ENCODE results near the gene MYO1E.
"Not testable (repeated sequence)": the region's sequence is repeated elsewhere in the genome, so short reads cannot be mapped to it uniquely, and the experiment has no call there.

The MYO1E gene

DNA sequence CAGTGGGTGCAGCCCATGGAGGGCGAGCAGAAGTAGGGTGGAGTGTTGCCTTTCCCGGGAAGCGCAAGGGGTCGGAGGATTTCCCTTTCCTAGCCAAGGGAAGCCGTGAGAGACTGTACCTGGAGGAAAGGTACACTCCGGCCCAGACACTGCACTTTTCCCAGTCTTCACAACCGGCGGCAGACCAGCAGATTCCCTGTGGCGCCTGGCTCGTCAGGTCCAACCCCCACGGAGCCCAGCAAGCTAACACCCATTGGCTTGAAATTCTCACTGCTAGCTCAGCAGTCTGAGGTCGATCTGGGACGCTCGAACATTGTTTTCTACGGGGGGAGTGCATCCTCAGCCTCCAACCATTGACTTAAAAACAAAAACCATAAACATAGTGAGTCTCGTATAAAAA is 241.2 kb downstream of the MYO1E start:
- Histone ChIP-seq H3K27ac (ENCODE audit: low read depth, low read length) (no peak overlapping the region), H3K36me3 (ENCODE audit: control insufficient read depth, insufficient read depth, low read length) (peaks cover 85% of the 10 kb centered on the region), H3K27me3 (ENCODE audit: control insufficient read depth, insufficient read depth, low read length) (no peaks in the 10 kb centered on the region)

DNA sequence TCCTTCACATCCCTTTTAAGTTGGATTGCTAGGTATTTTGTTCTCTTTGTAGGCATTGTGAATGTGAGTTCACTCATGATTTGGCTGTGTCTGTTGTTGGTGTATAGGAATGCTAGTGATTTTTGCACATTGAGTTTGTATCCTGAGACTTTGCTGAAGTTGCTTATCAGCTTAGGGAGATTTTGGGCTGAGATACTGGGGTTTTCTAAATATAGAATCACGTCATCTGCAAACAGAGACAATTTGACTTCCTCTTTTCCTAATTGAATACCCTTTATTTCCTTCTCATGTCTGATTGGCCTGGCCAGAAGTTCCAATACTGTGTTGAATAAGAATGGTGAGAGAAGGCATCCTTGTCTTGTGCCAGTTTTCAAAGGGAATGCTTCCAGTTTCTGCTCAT is 245.4 kb downstream of the MYO1E start:
- not testable (repeated sequence) for H3K9me3 ChIP-seq (ENCODE audit: control insufficient read depth, insufficient read depth, low read depth, low read length); H3K27ac ChIP-seq (ENCODE audit: low read depth, low read length); H3K4me3 ChIP-seq (ENCODE audit: low read depth, low read length); H3K4me1 ChIP-seq (ENCODE audit: control insufficient read depth, insufficient read depth, low read length); H3K9ac ChIP-seq (ENCODE audit: low read length); H3K27me3 ChIP-seq (ENCODE audit: control insufficient read depth, insufficient read depth, low read length)
- peaks cover 84% of the 10 kb centered on the region for H3K36me3 ChIP-seq (ENCODE audit: control insufficient read depth, insufficient read depth, low read length)

More for the DNA sequence above, 241.2 kb downstream of the MYO1E start:
- H3K4me3 ChIP-seq (ENCODE audit: low read depth, low read length): no peak overlapping the region
- H3K9me3 ChIP-seq (ENCODE audit: control insufficient read depth, insufficient read depth, low read depth, low read length): peaks cover 6% of the 10 kb centered on the region; the same call in 1 of the 2 replicates
- no peaks in the 10 kb centered on the region for H3K4me1 ChIP-seq (ENCODE audit: control insufficient read depth, insufficient read depth, low read length)
- H3K9ac ChIP-seq (ENCODE audit: low read length): no peak overlapping the region

DNA sequence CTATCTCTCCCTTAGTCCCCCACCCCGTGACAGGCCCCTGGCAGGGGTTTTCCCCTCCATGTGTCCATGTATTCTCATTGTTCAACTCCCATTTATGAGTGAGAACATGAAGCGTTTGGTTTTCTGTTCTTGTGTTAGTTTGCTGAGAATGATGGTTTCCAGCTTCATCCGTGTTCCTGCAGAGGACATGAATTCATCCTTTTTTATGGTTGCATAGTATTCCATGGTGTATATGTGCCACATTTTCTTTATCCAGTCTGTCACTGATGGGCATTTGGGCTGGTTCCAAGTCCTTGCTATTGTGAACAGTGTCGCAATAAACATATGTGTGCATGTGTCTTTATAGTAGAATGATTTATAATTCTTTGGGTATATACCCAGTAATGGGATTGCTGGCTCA is 247.0 kb downstream of the MYO1E start:
- not testable (repeated sequence) for H3K27me3 ChIP-seq (ENCODE audit: control insufficient read depth, insufficient read depth, low read length); H3K27ac ChIP-seq (ENCODE audit: low read depth, low read length); H3K9me3 ChIP-seq (ENCODE audit: control insufficient read depth, insufficient read depth, low read depth, low read length); H3K4me1 ChIP-seq (ENCODE audit: control insufficient read depth, insufficient read depth, low read length); H3K4me3 ChIP-seq (ENCODE audit: low read depth, low read length); H3K9ac ChIP-seq (ENCODE audit: low read length)
- H3K36me3 ChIP-seq (ENCODE audit: control insufficient read depth, insufficient read depth, low read length): peaks cover 76% of the 10 kb centered on the region

DNA sequence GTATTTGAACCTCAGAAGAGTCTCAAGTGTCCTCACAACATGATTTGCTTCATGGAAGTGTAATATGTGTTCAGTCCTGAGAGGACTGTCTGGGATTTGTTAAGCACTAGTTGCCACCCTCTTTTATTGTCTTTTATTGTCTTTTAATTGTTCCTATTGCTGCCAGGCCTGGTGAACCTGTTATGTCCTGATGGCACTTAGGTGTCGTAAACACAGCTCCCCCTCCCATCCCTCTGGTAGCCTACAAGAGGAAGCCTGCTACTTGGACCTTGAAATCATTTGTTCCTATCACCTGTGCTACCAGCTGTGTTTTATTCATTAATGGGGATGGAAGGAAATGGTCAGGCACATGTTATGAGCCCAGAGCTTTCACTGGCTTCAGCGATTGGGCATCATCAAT is 248.4 kb downstream of the MYO1E start:
- Histone ChIP-seq H3K4me3 (ENCODE audit: low read depth, low read length) (no peak overlapping the region), H3K9ac (ENCODE audit: low read length) (no peak overlapping the region), H3K27ac (ENCODE audit: low read depth, low read length) (no peak overlapping the region), H3K27me3 (ENCODE audit: control insufficient read depth, insufficient read depth, low read length) (no peaks in the 10 kb centered on the region), H3K9me3 (ENCODE audit: control insufficient read depth, insufficient read depth, low read depth, low read length) (0 out of 2 replicates have a peak, but pooled peaks cover 2% of the 10 kb centered on the region), H3K36me3 (ENCODE audit: control insufficient read depth, insufficient read depth, low read length) (peaks cover 79% of the 10 kb centered on the region), H3K4me1 (ENCODE audit: control insufficient read depth, insufficient read depth, low read length) (no peaks in the 10 kb centered on the region)

DNA sequence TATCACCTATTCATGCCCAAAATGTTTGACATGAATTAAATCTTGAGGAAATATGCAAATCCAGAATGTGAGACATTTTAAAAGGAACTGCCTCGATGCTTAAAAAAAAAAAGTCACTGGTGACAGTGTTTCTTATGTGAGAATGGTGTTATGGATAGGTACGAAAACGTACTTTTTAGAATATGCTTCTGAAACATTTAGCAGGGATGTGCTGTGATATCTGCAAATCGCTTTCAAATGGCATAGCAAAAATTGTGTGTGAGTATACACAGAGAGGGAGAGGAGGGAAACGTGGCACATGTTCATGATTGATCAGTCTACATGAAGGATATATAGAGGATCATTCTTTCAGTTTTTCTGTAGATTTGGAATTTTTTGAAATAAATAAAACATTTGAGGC is 251.7 kb downstream of the MYO1E start:
- Histone ChIP-seq H3K27ac (ENCODE audit: low read depth, low read length) (no peak overlapping the region), H3K27me3 (ENCODE audit: control insufficient read depth, insufficient read depth, low read length) (no peaks in the 10 kb centered on the region), H3K4me1 (ENCODE audit: control insufficient read depth, insufficient read depth, low read length) (no peaks in the 10 kb centered on the region)

DNA sequence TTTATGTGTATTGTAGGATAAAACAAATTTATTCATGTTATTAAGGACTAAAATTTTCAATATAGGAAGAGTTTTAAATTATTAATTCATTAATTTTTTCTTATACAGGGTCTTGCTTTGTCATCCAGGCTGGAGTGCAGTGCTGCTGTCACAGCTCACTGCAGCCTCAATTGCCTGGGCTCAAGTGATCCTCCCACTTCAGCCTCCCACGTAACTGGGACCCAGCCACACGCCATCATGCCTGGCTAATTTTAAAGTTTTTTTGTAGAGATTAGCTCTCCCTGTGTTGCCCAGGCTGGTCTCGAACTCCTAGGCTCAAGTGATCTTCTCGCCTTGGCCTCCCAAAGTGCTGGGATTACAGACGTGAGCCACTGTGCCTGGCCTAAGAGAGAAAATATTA is 253.0 kb downstream of the MYO1E start:
- Histone ChIP-seq H3K9me3 (ENCODE audit: control insufficient read depth, insufficient read depth, low read depth, low read length) (no peaks in the 10 kb centered on the region), H3K9ac (ENCODE audit: low read length) (no peak overlapping the region), H3K27me3 (ENCODE audit: control insufficient read depth, insufficient read depth, low read length) (no peaks in the 10 kb centered on the region), H3K4me1 (ENCODE audit: control insufficient read depth, insufficient read depth, low read length) (no peaks in the 10 kb centered on the region), H3K4me3 (ENCODE audit: low read depth, low read length) (no peak overlapping the region), H3K27ac (ENCODE audit: low read depth, low read length) (no peak overlapping the region), H3K36me3 (ENCODE audit: control insufficient read depth, insufficient read depth, low read length) (peaks cover 90% of the 10 kb centered on the region)

More for the DNA sequence above, 251.7 kb downstream of the MYO1E start:
- no peak overlapping the region for H3K4me3 ChIP-seq (ENCODE audit: low read depth, low read length)
- no peaks in the 10 kb centered on the region for H3K9me3 ChIP-seq (ENCODE audit: control insufficient read depth, insufficient read depth, low read depth, low read length)
- H3K9ac ChIP-seq (ENCODE audit: low read length): no peak overlapping the region
- H3K36me3 ChIP-seq (ENCODE audit: control insufficient read depth, insufficient read depth, low read length): peaks cover 90% of the 10 kb centered on the region

DNA sequence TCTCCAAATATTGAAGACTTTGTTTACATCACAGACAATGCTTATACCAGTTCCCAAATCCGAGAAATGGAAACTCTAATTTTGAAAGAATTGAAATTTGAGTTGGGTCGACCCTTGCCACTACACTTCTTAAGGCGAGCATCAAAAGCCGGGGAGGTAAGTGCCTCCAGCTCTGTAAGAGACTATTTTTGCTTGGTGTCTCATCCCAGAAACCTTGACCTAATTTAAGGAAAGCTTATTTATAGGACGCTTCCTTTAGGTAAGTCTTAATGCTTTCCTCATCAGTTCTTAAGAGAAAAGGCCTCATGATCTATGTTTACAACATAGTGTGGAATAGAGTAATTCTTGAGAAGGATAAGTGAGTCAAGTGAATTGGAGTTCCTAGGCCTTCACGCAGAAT is 255.9 kb downstream of the MYO1E start:
- Histone ChIP-seq H3K9ac (ENCODE audit: low read length) (no peak overlapping the region), H3K4me1 (ENCODE audit: control insufficient read depth, insufficient read depth, low read length) (no peaks in the 10 kb centered on the region), H3K9me3 (ENCODE audit: control insufficient read depth, insufficient read depth, low read depth, low read length) (no peaks in the 10 kb centered on the region), H3K27me3 (ENCODE audit: control insufficient read depth, insufficient read depth, low read length) (no peaks in the 10 kb centered on the region), H3K36me3 (ENCODE audit: control insufficient read depth, insufficient read depth, low read length) (peaks cover 88% of the 10 kb centered on the region), H3K4me3 (ENCODE audit: low read depth, low read length) (no peak overlapping the region), H3K27ac (ENCODE audit: low read depth, low read length) (no peak overlapping the region)

DNA sequence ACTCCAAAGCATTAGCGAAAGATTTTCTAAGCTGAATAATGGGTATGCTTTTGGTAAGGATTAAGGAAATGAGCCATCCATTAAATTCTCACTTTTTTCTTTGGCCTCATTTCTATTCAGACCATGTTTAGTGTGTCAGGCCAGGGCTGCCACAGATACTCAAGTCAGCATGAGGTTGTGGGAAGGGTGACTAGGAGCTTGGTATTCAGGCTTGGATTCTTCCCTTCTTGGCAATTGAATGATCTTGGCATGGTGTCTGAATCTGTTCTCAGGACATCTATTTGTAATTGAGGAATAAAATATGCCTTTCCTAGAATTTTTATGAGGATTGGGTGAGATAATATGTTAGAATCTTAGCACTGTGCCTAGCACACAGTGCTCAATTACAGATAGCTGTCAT is 256.5 kb downstream of the MYO1E start:
- Histone ChIP-seq H3K4me1 (ENCODE audit: control insufficient read depth, insufficient read depth, low read length) (no peaks in the 10 kb centered on the region), H3K36me3 (ENCODE audit: control insufficient read depth, insufficient read depth, low read length) (peaks cover 91% of the 10 kb centered on the region), H3K9ac (ENCODE audit: low read length) (no peak overlapping the region), H3K27ac (ENCODE audit: low read depth, low read length) (no peak overlapping the region), H3K27me3 (ENCODE audit: control insufficient read depth, insufficient read depth, low read length) (no peaks in the 10 kb centered on the region), H3K4me3 (ENCODE audit: low read depth, low read length) (no peak overlapping the region), H3K9me3 (ENCODE audit: control insufficient read depth, insufficient read depth, low read depth, low read length) (no peaks in the 10 kb centered on the region)

DNA sequence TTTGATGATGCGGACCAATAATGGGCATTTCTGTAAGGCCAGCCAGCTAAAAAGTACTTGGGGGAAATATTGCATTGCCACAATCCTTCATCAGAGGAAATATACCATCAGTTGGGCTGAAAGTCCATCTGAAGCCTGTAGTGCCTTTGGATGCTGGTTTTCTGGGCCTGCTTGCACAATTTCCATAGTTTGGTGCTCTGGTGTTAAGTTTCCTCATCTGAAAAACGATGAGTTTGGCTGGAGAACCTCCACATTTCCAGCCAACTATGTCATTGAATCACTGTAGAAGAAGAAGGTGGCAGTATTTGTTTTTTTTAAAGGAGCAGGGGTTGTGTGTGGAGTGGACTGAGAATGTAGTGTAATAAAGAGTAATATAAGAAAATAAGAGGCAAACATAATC is 257.6 kb downstream of the MYO1E start:
- Histone ChIP-seq H3K9me3 (ENCODE audit: control insufficient read depth, insufficient read depth, low read depth, low read length) (no peaks in the 10 kb centered on the region), H3K4me3 (ENCODE audit: low read depth, low read length) (no peak overlapping the region), H3K9ac (ENCODE audit: low read length) (no peak overlapping the region), H3K4me1 (ENCODE audit: control insufficient read depth, insufficient read depth, low read length) (no peaks in the 10 kb centered on the region), H3K27ac (ENCODE audit: low read depth, low read length) (no peak overlapping the region), H3K36me3 (ENCODE audit: control insufficient read depth, insufficient read depth, low read length) (peaks cover 91% of the 10 kb centered on the region), H3K27me3 (ENCODE audit: control insufficient read depth, insufficient read depth, low read length) (no peaks in the 10 kb centered on the region)

DNA sequence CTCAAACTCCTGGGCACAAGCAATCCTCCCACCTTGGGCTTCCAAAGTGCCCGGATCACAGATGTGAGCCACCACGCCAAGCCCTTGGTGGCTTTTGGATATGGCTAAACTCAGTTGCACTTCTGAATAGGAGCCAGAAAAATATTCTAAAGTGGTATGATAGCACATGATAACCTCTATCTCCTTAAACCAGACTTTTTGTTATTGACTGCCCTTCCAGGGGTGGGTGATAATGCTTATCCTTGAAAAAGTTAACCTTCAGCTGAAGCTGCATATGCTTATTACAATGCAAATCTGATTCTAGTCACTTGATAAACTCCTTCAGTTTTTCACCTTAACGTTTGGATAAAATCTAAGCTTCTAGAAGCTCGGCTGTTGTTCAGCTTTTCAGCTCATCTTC is 261.4 kb downstream of the MYO1E start:
- Histone ChIP-seq H3K27ac (ENCODE audit: low read depth, low read length) (no peak overlapping the region), H3K36me3 (ENCODE audit: control insufficient read depth, insufficient read depth, low read length) (peaks cover 84% of the 10 kb centered on the region), H3K27me3 (ENCODE audit: control insufficient read depth, insufficient read depth, low read length) (no peaks in the 10 kb centered on the region), H3K4me1 (ENCODE audit: control insufficient read depth, insufficient read depth, low read length) (no peaks in the 10 kb centered on the region), H3K9ac (ENCODE audit: low read length) (no peak overlapping the region), H3K4me3 (ENCODE audit: low read depth, low read length) (no peak overlapping the region), H3K9me3 (ENCODE audit: control insufficient read depth, insufficient read depth, low read depth, low read length) (no peaks in the 10 kb centered on the region)

DNA sequence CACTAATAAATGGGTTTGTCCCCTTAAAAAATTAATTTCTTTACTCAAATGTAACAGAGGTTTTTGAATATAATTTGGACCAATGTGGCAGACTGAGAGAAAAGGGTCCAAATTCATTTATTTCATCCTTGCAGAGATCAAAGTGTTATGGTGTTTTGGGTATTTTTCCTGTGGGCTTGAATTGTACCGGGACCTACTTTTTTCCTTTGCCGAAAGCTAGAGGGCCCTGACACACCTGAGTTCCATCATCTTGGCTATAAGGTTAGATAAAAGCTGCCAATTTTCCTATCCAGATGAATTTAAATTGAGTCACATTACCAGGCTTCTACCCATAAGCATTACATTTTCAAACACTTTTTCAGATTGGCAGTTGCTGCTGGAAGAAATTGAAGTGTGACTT is 266.8 kb downstream of the MYO1E start:
- Histone ChIP-seq H3K27me3 (ENCODE audit: control insufficient read depth, insufficient read depth, low read length) (no peaks in the 10 kb centered on the region), H3K4me3 (ENCODE audit: low read depth, low read length) (peak overlapping the region; percentile 94), H3K4me1 (ENCODE audit: control insufficient read depth, insufficient read depth, low read length) (no peaks in the 10 kb centered on the region), H3K27ac (ENCODE audit: low read depth, low read length) (peak overlapping the region; percentile 83; the same call in 1 of the 2 replicates), H3K9me3 (ENCODE audit: control insufficient read depth, insufficient read depth, low read depth, low read length) (no peaks in the 10 kb centered on the region), H3K36me3 (ENCODE audit: control insufficient read depth, insufficient read depth, low read length) (peaks cover 38% of the 10 kb centered on the region), H3K9ac (ENCODE audit: low read length) (peak overlapping the region; percentile 97)
